HG02588 (cell line): ENCODE measurements around the gene PIK3R5.

Experiments used
- ATAC-seq: cut with Tn5 transposase; IDR thresholded peaks from one replicate; pipeline ENCODE4 v1.9.1; 2021; ENCODE audit warnings: mild to moderate bottlenecking, moderate library complexity; ENCODE audit not compliant: unreplicated experiment

PIK3R5 gene

GRCh38 chr17:8836821-8837562, 128.5 kb downstream of the PIK3R5 start:
- no peak for ATAC-seq

- no peak for ATAC-seq
Measured at GRCh38 chr17:8835631-8836364, 129.7 kb downstream of the PIK3R5 start.

- no peak for ATAC-seq
Measured at GRCh38 chr17:8835106-8835505, 130.4 kb downstream of the PIK3R5 start.

GRCh38 chr17:8832711-8833352, 132.7 kb downstream of the PIK3R5 start:
- ATAC-seq: no peak

GRCh38 chr17:8831234-8831849, 134.2 kb downstream of the PIK3R5 start:
- no peak for ATAC-seq

- no peak for ATAC-seq
Measured at GRCh38 chr17:8830141-8830540, 135.4 kb downstream of the PIK3R5 start.

GRCh38 chr17:8829036-8829941, 136.2 kb downstream of the PIK3R5 start:
- no peak for ATAC-seq
